ENCODE results near the gene ZNF358. TPM values are rescaled to one million over a fixed set of nuclear protein-coding genes. Genes with fewer than 3 reads are reported as not detected.
A peak's percentile ranks its signal among the peaks of the same experiment; 100 is the strongest.

The ZNF358 gene
- total RNA-seq, 2 donors from 2014 or later, result 44.5 to 88.9 TPM

GRCh38 chr19:7480970-7481255 lies 35.0 kb upstream of the ZNF358 start:
- H3K27me3 ChIP-seq (replicated peaks; ENCODE audit: insufficient read depth), result no peaks in the 10 kb centered on the region
- H3K36me3 ChIP-seq, result no peaks in the 10 kb centered on the region
- DNase-seq (ENCODE audit: low spot score), result no peak
- peaks cover 0 to 5% of the 10 kb centered on the region in 2 donors for H3K4me1 ChIP-seq (ENCODE audit: control insufficient read depth in 1 of 2, low read depth in 2 of 2)
- H3K4me3 ChIP-seq, result no peak overlapping the region
- no peak for ATAC-seq (ENCODE audit: insufficient number of reproducible peaks, low FRiP score, low read depth)
- H3K9me3 ChIP-seq, result no peaks in the 10 kb centered on the region
- no peak overlapping the region for H3K27ac ChIP-seq
- TF ChIP-seq CTCF (IDR thresholded peaks at IDR 0.05), result no peak

GRCh38 chr19:7482584-7483439 lies 33.1 kb upstream of the ZNF358 start:
- H3K9me3 ChIP-seq, result no peaks in the 10 kb centered on the region
- no peak for DNase-seq (ENCODE audit: low spot score)
- H3K36me3 ChIP-seq, result no peaks in the 10 kb centered on the region
- peaks cover 0 to 5% of the 10 kb centered on the region in 2 donors for H3K4me1 ChIP-seq (ENCODE audit: control insufficient read depth in 1 of 2, low read depth in 2 of 2)
- ATAC-seq (ENCODE audit: insufficient number of reproducible peaks, low FRiP score, low read depth), result no peak
- no peaks in the 10 kb centered on the region for H3K27me3 ChIP-seq (replicated peaks; ENCODE audit: insufficient read depth)
- H3K4me3 ChIP-seq, result no peak overlapping the region
- H3K27ac ChIP-seq, result no peak overlapping the region
- no peak for TF ChIP-seq CTCF (IDR thresholded peaks at IDR 0.05)

GRCh38 chr19:7483720-7484201 lies 32.1 kb upstream of the ZNF358 start:
- Histone ChIP-seq H3K4me3 (no peak overlapping the region), H3K9me3 (no peaks in the 10 kb centered on the region), H3K27me3 (replicated peaks; ENCODE audit: insufficient read depth) (no peaks in the 10 kb centered on the region), H3K27ac (no peak overlapping the region), H3K4me1 (ENCODE audit: control insufficient read depth in 1 of 2, low read depth in 2 of 2) (peaks cover 0 to 11% of the 10 kb centered on the region in 2 donors), H3K36me3 (no peaks in the 10 kb centered on the region)
- DNase-seq (ENCODE audit: low spot score) (no peak), ATAC-seq (ENCODE audit: insufficient number of reproducible peaks, low FRiP score, low read depth) (no peak)
- no peak for TF ChIP-seq CTCF (IDR thresholded peaks at IDR 0.05)

- peaks cover 0 to 18% of the 10 kb centered on the region in 2 donors for H3K4me1 ChIP-seq (ENCODE audit: control insufficient read depth in 1 of 2, low read depth in 2 of 2)
- no peak overlapping the region for H3K4me3 ChIP-seq
- H3K27me3 ChIP-seq (replicated peaks; ENCODE audit: insufficient read depth), result no peaks in the 10 kb centered on the region
- H3K9me3 ChIP-seq, result no peaks in the 10 kb centered on the region
- no peak for DNase-seq (ENCODE audit: low spot score)
- no peaks in the 10 kb centered on the region for H3K36me3 ChIP-seq
- no peak for TF ChIP-seq CTCF (IDR thresholded peaks at IDR 0.05)
- H3K27ac ChIP-seq, result no peak overlapping the region
- no peak for ATAC-seq (ENCODE audit: insufficient number of reproducible peaks, low FRiP score, low read depth)
These were observed 29.0 kb upstream of the ZNF358 start for GRCh38 chr19:7486923-7487322.

- H3K27ac ChIP-seq, result peak within 1 kb of the TSS; percentile 69
- H3K9me3 ChIP-seq, result no peaks in the 10 kb centered on the region
- H3K4me3 ChIP-seq, result peak within 1 kb of the TSS; percentile 86
- peaks cover 0 to 14% of the 10 kb centered on the region in 2 donors for H3K4me1 ChIP-seq (ENCODE audit: control insufficient read depth in 1 of 2, low read depth in 2 of 2)
- no peaks in the 10 kb centered on the region for H3K27me3 ChIP-seq (replicated peaks; ENCODE audit: insufficient read depth)
- TF ChIP-seq CTCF (IDR thresholded peaks at IDR 0.05), result no peak
- peak; percentile 45 for DNase-seq (ENCODE audit: low spot score)
- no peaks in the 10 kb centered on the region for H3K36me3 ChIP-seq
- ATAC-seq (ENCODE audit: insufficient number of reproducible peaks, low FRiP score, low read depth), result peak; percentile 68
These were observed 27.1 kb upstream of the ZNF358 start, which contains the start of gene PEX11G for GRCh38 chr19:7488736-7489353. TSS of gene PEX11G (minus strand) at chr19:7489035. CDS start at chr19:7489010, 25 bp downstream.
